Stimulated activated CD8-positive, alpha-beta memory T cell treated with anti-CD3 and anti-CD28 coated beads, Interleukin-4, amount 100 ng/mL, for 48 hours (primary cell): ENCODE results near the gene MEN1.

Experiments
- DNase-seq: peaks from one replicate; pipeline ENCODE4 v3.0.0-alpha.2; 2020

Gene MEN1

GRCh38 chr11:64778223-64778472, 32.2 kb downstream of the MEN1 start:
- no peak for DNase-seq

GRCh38 chr11:64777449-64778222, 32.7 kb downstream of the MEN1 start:
- DNase-seq: peak; percentile 86

- no peak for DNase-seq
These were observed 33.5 kb downstream of the MEN1 start for GRCh38 chr11:64776875-64777274.

- no peak for DNase-seq
These were observed 33.9 kb downstream of the MEN1 start for GRCh38 chr11:64776425-64776824.

- DNase-seq: no peak
These were observed 36.2 kb downstream of the MEN1 start for GRCh38 chr11:64774144-64774543.

- DNase-seq: no peak
These were observed 37.9 kb downstream of the MEN1 start for GRCh38 chr11:64772303-64773018.

GRCh38 chr11:64771861-64772260, 38.5 kb downstream of the MEN1 start:
- DNase-seq: no peak

- no peak for DNase-seq
These were observed 40.2 kb downstream of the MEN1 start for GRCh38 chr11:64770120-64770519.

GRCh38 chr11:64769283-64769682, 41.1 kb downstream of the MEN1 start:
- DNase-seq: no peak

- DNase-seq: no peak
These were observed 42.1 kb downstream of the MEN1 start for GRCh38 chr11:64768300-64768694.

- DNase-seq: peak; percentile 94
These were observed 42.7 kb downstream of the MEN1 start for GRCh38 chr11:64767344-64768299.

- DNase-seq: no peak
These were observed 43.5 kb downstream of the MEN1 start for GRCh38 chr11:64766881-64767280.

GRCh38 chr11:64765851-64766665, 44.3 kb downstream of the MEN1 start:
- DNase-seq: no peak

- no peak for DNase-seq
These were observed 45.0 kb downstream of the MEN1 start for GRCh38 chr11:64765291-64765850.

- no peak for DNase-seq
These were observed 45.6 kb downstream of the MEN1 start for GRCh38 chr11:64764753-64765152.

- peak; percentile 55 for DNase-seq
These were observed 46.2 kb downstream of the MEN1 start for GRCh38 chr11:64764040-64764611.

GRCh38 chr11:64763526-64764039, 46.8 kb downstream of the MEN1 start:
- DNase-seq: no peak

- DNase-seq: no peak
These were observed 47.5 kb downstream of the MEN1 start for GRCh38 chr11:64762674-64763525.

- no peak for DNase-seq
These were observed 48.1 kb downstream of the MEN1 start for GRCh38 chr11:64762277-64762673.

- no peak for DNase-seq
These were observed 49.5 kb downstream of the MEN1 start for GRCh38 chr11:64760759-64761420.
